Ishikawa (cell line): ENCODE data around the gene RNASET2.

Source experiments
- CEBPB ChIP-seq: IDR thresholded peaks from 2 replicates; pipeline ENCODE4 v1.6.1; 2012
- CREB1 ChIP-seq: IDR thresholded peaks from 2 replicates; pipeline ENCODE4 v1.6.1; 2012; ENCODE audit warnings: low read depth
- EGR1 ChIP-seq: IDR thresholded peaks from 2 replicates; pipeline ENCODE4 v1.6.1; 2012
- EP300 ChIP-seq: IDR thresholded peaks from 2 replicates; pipeline ENCODE4 v1.6.1; 2012; ENCODE audit warnings: borderline replicate concordance
- FOXM1 ChIP-seq: IDR thresholded peaks from 2 replicates; pipeline ENCODE4 v1.6.1; 2012; ENCODE audit warnings: low read depth, borderline replicate concordance
- MAX ChIP-seq: IDR thresholded peaks from 2 replicates; pipeline ENCODE4 v1.6.1; 2012
- NFIC ChIP-seq: IDR thresholded peaks from 2 replicates; pipeline ENCODE4 v1.6.1; 2012
- RAD21 ChIP-seq: IDR thresholded peaks from 2 replicates; pipeline ENCODE4 v1.6.1; 2012; ENCODE audit warnings: low read depth
- REST ChIP-seq: IDR thresholded peaks from 2 replicates; pipeline ENCODE4 v1.6.1; 2012; ENCODE audit warnings: low read depth, mild to moderate bottlenecking
- TAF1 ChIP-seq: IDR thresholded peaks from 2 replicates; pipeline ENCODE4 v1.6.1; 2012; ENCODE audit warnings: low read depth, mild to moderate bottlenecking
- TCF12 ChIP-seq: IDR thresholded peaks from 2 replicates; pipeline ENCODE4 v1.6.1; 2012; ENCODE audit warnings: low read depth
- TEAD4 ChIP-seq: IDR thresholded peaks from 2 replicates; pipeline ENCODE4 v1.6.1; 2012
- USF1 ChIP-seq: IDR thresholded peaks from 2 replicates; pipeline ENCODE4 v1.6.1; 2012
- YY1 ChIP-seq: IDR thresholded peaks from 2 replicates; pipeline ENCODE4 v1.6.1; 2012; ENCODE audit warnings: low read depth
- ZBTB7A ChIP-seq: IDR thresholded peaks from 2 replicates; pipeline ENCODE4 v1.6.1; 2012; ENCODE audit warnings: low read depth

The RNASET2 gene

GRCh38 chr6:166938704-166939103 lies 17.6 kb downstream of the RNASET2 start:
- TF ChIP-seq ZBTB7A = no peak
- no peak for TF ChIP-seq CEBPB
- TF ChIP-seq TCF12 = no peak
- no peak for TF ChIP-seq RAD21
- no peak for TF ChIP-seq TEAD4
- no peak for TF ChIP-seq CREB1
- TF ChIP-seq NFIC = no peak
- no peak for TF ChIP-seq USF1
- no peak for TF ChIP-seq MAX

DNA sequence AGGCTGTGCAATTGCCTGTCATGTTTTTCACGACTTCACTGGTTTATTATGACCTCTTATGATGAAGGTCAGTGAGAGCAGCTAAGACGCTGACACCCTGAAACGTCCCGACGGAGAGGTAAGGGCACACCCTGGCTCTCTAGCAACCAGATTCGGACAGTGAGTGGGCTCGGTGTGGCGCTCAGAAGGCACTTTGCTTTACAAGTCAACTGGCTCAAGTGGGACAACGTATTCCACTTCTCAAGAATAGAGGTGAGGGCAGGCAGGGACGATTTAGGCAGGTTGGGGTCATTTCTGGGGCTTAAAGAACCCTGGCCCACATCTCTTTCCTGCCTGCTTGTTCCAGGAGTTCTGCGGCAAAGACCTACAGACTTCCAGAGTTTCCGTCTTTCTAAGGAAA lies 18.2 kb downstream of the RNASET2 start:
- TF ChIP-seq CEBPB = no peak

DNA sequence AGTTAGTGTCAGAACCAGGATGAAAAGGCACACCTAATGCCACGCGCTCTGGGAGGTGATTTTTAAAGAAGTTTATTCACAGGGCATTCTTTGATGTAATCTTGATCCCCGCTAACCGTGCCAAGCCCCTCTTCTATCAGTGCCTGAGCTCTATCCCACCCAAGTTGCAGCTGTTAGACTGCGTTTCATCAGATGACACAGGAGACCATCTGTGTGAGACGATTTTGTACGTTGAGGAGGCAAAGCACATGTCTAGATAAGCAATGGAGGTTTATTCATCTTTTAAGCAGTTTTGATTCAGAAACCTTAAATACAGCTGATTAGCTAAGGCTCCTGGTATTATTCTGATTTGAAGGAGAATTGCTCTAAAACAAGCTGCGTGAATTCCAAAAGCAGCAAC lies 18.6 kb downstream of the RNASET2 start:
- TF ChIP-seq MAX (no peak), USF1 (no peak), EP300 (no peak), TEAD4 (no peak), EGR1 (no peak), CREB1 (no peak), NFIC (no peak), TAF1 (no peak), ZBTB7A (no peak), RAD21 (no peak), CEBPB (no peak), REST (no peak), YY1 (no peak), TCF12 (no peak), FOXM1 (no peak)

DNA sequence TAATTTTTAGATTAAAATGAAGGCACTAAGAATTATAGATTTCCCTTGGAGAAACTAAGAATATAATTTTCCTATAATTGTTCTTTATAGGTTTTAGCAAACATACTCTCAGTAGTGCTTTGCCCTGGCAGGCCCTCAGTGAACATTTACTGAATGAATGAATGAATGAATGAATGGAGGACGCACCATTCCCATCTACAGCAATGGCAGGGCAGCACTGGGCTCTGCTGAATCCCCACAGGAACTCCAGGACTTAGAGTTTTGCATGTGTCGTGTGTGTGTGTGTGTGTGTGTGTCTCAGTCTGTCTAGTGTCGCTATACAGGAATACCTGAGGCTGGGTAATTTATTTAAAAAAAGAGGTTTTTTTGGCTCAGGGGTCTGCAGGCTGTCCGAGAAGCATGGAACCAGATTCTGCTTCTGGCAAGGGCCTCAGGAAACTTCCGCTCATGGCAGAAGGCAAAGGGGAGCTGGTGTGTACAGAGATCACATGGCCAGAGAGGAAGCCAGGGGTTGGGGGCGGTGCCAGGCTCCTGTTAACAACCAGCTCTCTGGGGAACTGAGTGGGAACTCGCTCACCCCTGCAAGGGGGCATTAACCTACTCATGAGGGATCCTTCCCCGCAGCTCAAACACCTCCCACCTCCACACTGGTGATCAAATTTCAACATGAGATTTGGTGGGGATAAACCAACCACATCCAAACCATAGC lies 20.1 kb downstream of the RNASET2 start:
- TF ChIP-seq USF1 = 0 out of 2 replicates have a peak, but pooled peaks have one; percentile 7
- TF ChIP-seq EGR1 = no peak
- no peak for TF ChIP-seq REST

DNA sequence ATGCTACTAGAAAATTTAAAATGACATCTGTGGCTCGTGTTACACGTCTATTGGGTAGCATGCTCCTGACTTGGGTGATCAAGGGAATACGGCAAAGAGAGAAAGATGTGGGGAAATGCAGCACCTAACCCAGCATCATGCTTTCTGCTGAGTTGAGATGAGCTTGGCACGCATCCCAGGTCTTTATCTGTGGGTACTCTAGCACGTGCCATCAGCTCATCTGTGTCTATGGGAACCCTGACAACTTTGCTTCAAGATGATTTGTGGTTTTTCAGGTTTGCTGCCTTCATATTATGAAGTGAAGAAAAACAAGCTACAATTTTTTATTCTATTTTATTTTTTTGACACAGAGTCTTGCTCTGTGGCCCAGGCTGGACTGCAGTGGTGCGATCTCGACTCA lies 21.0 kb downstream of the RNASET2 start:
- TF ChIP-seq EP300 (no peak), TAF1 (no peak), ZBTB7A (no peak), USF1 (no peak), RAD21 (no peak), CREB1 (no peak), YY1 (no peak), CEBPB (no peak), REST (no peak), MAX (no peak), NFIC (no peak), FOXM1 (no peak), TCF12 (no peak), EGR1 (no peak), TEAD4 (no peak)
